Measurements from ENCODE around the gene PINLYP.

- TF ChIP-seq POLR2AphosphoS5 (IDR thresholded peaks at IDR 0.05; ENCODE audit: low read depth, low read length) = no peak
- no peak for TF ChIP-seq REST (IDR thresholded peaks at IDR 0.05; ENCODE audit: insufficient read depth in 1 of 2, low read depth in 2 of 2, low read length in 2 of 2)
- TF ChIP-seq TAF1 (IDR thresholded peaks at IDR 0.05; ENCODE audit: borderline replicate concordance, insufficient read depth, low read length) = no peak
- TF ChIP-seq SIN3A (IDR thresholded peaks at IDR 0.05; ENCODE audit: borderline replicate concordance, insufficient read depth, low read length) = no peak
Observed at GRCh38 chr19:43548706-43549105, 26.9 kb upstream of the PINLYP start.
